Melanocyte of skin (primary cell): Measurements from ENCODE around the gene UBE2S. TPM values are rescaled to one million over a fixed set of nuclear protein-coding genes. Genes with fewer than 3 reads are reported as not detected.

Source experiments
- total RNA-seq, 2 donors: library from RNA; depleted of rRNA; stranded (reverse); fragments of >200 nt; gene quantifications; 2 replicates each; pipeline ENCODE4 v1.2.3, GENCODE V29; 2012

Gene UBE2S
- total RNA-seq = 100 to 1,000 TPM; 248 to 380 TPM

GRCh38 chr19:55407550-55407799 is at the start of gene UBE2S:
TSS of gene UBE2S (minus strand) at chr19:55407788. CDS start at chr19:55407589, 199 bp downstream.

GRCh38 chr19:55443045-55443823 is 35.6 kb upstream of the UBE2S start, which contains the start of gene SHISA7:
TSS of gene SHISA7 (minus strand) at chr19:55443300. CDS start at chr19:55442863, 437 bp downstream.

DNA sequence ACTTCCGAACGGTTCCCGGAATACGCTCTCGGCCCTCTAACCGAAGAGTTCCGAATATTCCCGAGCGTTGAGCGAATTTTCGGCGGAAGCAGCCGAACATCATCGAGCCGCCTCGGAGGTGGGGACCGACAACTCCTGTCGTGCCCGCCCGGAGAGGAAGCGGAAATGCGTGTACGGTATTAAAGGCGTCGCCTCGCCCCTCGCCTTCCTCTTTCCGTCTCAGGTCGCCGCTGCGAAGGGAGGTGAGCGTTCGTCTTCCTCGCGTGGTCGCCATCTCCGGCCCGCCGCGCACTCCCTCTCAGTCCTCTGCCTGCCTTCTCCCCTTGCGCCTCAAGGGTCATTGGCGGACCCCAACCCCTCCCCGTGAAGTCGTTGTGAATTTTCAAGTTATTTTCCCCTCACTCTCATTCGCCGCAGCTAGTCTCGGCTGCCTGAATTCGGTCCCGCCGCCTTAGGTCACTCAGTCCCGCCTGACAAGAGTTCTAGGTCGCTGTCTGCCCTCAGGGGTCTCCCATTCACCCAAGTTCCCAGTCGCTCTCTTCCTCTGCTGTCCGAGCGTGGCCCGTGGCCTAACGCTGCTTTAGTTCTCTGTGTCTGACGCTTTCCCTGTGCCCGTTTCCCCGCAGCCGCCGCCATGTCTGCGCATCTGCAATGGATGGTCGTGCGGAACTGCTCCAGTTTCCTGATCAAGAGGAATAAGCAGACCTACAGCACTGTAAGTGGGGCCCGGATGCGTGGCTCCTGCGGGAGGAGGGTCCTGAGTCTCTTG is 21.7 kb downstream of the UBE2S start, which contains the start of gene RPL28:
Gene RPL28, plus strand, starts transcription at position 209 of the 769 bp plus-strand sequence. Its CDS starts 426 bp downstream, at position 635.

GRCh38 chr19:55384131-55384919 is 23.3 kb downstream of the UBE2S start, which contains the start of gene TMEM238:
TSS of gene TMEM238 (minus strand) at chr19:55384292. CDS start at chr19:55384259, 33 bp downstream.

DNA sequence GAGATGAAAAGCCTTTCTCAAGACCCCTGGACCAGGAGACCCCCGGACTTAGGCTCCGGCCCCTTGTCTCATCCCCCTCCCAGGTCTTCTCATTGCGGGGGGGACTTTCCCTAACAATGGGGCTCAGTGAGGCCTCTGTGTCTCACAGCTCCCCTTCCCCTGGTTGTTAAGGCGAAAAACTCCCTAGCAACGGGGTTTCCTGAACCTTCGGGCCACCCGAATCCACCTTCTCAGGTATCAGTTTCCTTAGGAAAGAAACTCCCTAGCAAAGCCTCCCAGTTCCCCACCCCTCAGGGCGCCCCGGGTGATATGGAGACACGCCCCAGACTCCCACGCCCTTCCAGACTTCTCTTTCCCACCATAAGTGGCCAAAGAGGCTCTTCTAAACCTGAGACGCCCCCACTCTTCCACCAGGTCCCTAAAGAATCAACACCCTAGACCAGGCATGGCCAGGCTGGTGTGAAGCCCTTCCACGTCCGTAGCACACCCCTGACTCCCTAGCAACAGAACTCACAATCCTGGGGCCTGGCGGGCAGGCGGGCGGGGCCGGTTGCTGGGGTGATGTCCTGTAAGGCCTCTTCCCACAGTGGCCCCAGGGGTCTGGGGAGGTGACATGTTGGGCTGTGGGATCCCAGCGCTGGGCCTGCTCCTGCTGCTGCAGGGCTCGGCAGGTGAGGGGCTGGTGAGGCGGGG is 31.2 kb downstream of the UBE2S start, which contains the start of gene TMEM190:
Gene TMEM190, plus strand, starts transcription at position 586 of the 693 bp plus-strand sequence. Its CDS starts 28 bp downstream, at position 614.

DNA sequence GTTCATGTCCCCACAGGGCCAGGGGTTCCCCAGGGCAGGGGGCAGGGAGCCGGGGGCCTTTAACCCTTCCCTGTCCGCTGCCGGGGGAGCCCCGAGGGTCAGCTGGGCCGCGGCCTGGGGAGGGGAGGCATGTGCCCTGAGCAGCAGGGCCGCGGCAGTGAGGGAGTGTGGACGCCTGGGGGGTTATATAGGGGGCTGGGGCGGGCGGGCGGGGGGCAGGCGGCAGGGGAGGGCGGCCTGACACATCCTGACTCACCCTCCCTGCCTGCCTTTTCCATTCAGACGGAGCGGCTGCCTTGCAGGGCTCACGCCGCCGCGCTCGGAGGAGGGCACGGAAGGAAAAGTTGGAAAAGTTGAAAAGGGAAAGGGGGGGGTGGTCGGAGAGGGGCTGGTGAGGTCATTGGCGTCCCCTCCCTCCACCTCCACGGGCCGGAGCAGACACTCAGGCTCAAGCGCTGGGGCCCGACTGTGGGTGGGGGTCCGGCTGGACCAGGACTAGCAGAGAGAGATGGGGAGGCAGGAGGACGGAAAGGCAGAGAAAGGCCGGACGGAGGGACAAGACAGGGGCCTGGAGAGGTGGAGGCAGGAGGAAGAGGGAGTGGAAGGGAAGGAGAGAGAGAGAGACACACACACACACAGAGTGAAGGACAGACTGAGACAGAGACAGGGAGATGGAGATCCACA is 37.1 kb downstream of the UBE2S start, which contains the start of gene IL11:
Gene IL11, minus strand, starts transcription at position 159 of the 684 bp plus-strand sequence. Its CDS starts 153 bp downstream, at position 6.

GRCh38 chr19:55362990-55363716 is 44.4 kb downstream of the UBE2S start, which contains the start of gene GARIN5B:
TSS of gene GARIN5B (minus strand) at chr19:55363260. CDS start at chr19:55363066, 194 bp downstream.

GRCh38 chr19:55354698-55355212 is 52.8 kb downstream of the UBE2S start, which contains the start of gene COX6B2:
TSS of gene COX6B2 (minus strand) at chr19:55354719. CDS start at chr19:55354521, 198 bp downstream.

Other genes with a start within 250 kb of the UBE2S start
- 1 to 10 TPM; 2.1 to 2.7 TPM for gene DNAAF3, start 241.2 kb downstream of the UBE2S start, total RNA-seq
- gene SYT5, start 227.5 kb downstream of the UBE2S start, total RNA-seq = 1 to 10 TPM in 1 of 2 donors, under 1 TPM in 1; 0.33 to 1.0 TPM
- gene PTPRH, start 198.3 kb downstream of the UBE2S start, total RNA-seq = 10 to 100 TPM; 12.4 to 15.3 TPM
- gene TMEM86B, start 179.0 kb downstream of the UBE2S start, total RNA-seq = 1 to 10 TPM; 1.4 to 1.7 TPM
- 10 to 100 TPM; 51.3 to 54.3 TPM for gene PPP6R1, start 148.8 kb downstream of the UBE2S start, total RNA-seq
- 10 to 100 TPM; 35.4 to 50.3 TPM for gene HSPBP1, start 127.7 kb downstream of the UBE2S start, total RNA-seq
- gene BRSK1, start 123.8 kb downstream of the UBE2S start, total RNA-seq = 1 to 10 TPM; 2.7 to 3.1 TPM
- not detected for gene TMEM150B, start 82.4 kb downstream of the UBE2S start, total RNA-seq
- gene KMT5C, start 67.9 kb downstream of the UBE2S start, total RNA-seq = 10 to 100 TPM; 10.3 to 12.0 TPM
- not detected for gene COX6B2, start 53.1 kb downstream of the UBE2S start, total RNA-seq
- not detected for gene GARIN5B, start 44.5 kb downstream of the UBE2S start, total RNA-seq
- 1 to 10 TPM in 1 of 2 donors, not detected in 1; 1.0 TPM for gene IL11, start 37.3 kb downstream of the UBE2S start, total RNA-seq
- not detected for gene TMEM190, start 31.0 kb downstream of the UBE2S start, total RNA-seq
- not detected for gene TMEM238, start 23.5 kb downstream of the UBE2S start, total RNA-seq
- gene RPL28, start 21.9 kb downstream of the UBE2S start, total RNA-seq = 100 to 1,000 TPM; 230 to 328 TPM
- gene SHISA7, start 35.5 kb upstream of the UBE2S start, total RNA-seq = not detected
- gene ISOC2, start 53.9 kb upstream of the UBE2S start, total RNA-seq = 10 to 100 TPM; 66.4 to 95.6 TPM
- not detected for gene C19orf85, start 57.0 kb upstream of the UBE2S start, total RNA-seq
- 1 to 10 TPM; 4.8 to 5.7 TPM for gene ZNF628, start 68.8 kb upstream of the UBE2S start, total RNA-seq
- 10 to 100 TPM; 13.4 to 18.6 TPM for gene NAT14, start 77.4 kb upstream of the UBE2S start, total RNA-seq
- gene SSC5D, start 80.6 kb upstream of the UBE2S start, total RNA-seq = under 1 TPM; 0.67 to 0.69 TPM
- gene SBK2, start 129.3 kb upstream of the UBE2S start, total RNA-seq = not detected
- not detected for gene SBK3, start 137.8 kb upstream of the UBE2S start, total RNA-seq
- gene ZNF579, start 173.1 kb upstream of the UBE2S start, total RNA-seq = 1 to 10 TPM; 4.5 to 7.0 TPM
- gene FIZ1, start 191.7 kb upstream of the UBE2S start, total RNA-seq = 1 to 10 TPM; 2.4 to 3.3 TPM
- gene ZNF524, start 192.5 kb upstream of the UBE2S start, total RNA-seq = 1 to 10 TPM; 6.3 to 6.9 TPM
- 1 to 10 TPM; 1.4 to 2.3 TPM for gene ZNF865, start 197.9 kb upstream of the UBE2S start, total RNA-seq
- gene ZNF784, start 216.8 kb upstream of the UBE2S start, total RNA-seq = 1 to 10 TPM; 3.3 to 4.5 TPM
- gene ZNF580, start 233.2 kb upstream of the UBE2S start, total RNA-seq = 1 to 10 TPM; 6.0 to 6.5 TPM
- gene ZNF581, start 235.9 kb upstream of the UBE2S start, total RNA-seq = 10 to 100 TPM; 10.7 to 14.0 TPM
- 10 to 100 TPM in 1 of 2 donors, 1 to 10 TPM in 1; 9.7 to 16.2 TPM for gene CCDC106, start 240.4 kb upstream of the UBE2S start, total RNA-seq
- 100 to 1,000 TPM in 1 of 2 donors, 10 to 100 TPM in 1; 81.9 to 141 TPM for gene U2AF2, start 247.2 kb upstream of the UBE2S start, total RNA-seq